T-helper 17 cell (primary cell): ENCODE measurements around the gene RNPEP. TPM values are rescaled to one million over a fixed set of nuclear protein-coding genes. Genes with fewer than 3 reads are reported as not detected.
A peak's percentile ranks its signal among the peaks of the same experiment; 100 is the strongest.
"Not testable (repeated sequence)": the region's sequence is repeated elsewhere in the genome, so short reads cannot be mapped to it uniquely, and the experiment has no call there.

Source experiments
- ATAC-seq: fragments of 150-1000 bp; cut with Tn5 transposase; 2 replicates; pipeline ENCODE4 v1.10.0; 2021; ENCODE audit warnings: mild to moderate bottlenecking, moderate library complexity
- DNase-seq, 3 donors: peaks; one replicate each; pipeline versions ENCODE4 v3.0.0 to v3.0.0-alpha.2; 2020 to 2021
- H3K9me3 ChIP-seq: one replicate; pipeline ENCODE4 v1.7.0; 2013; ENCODE audit warnings: low read length, mild to moderate bottlenecking; ENCODE audit not compliant: control insufficient read depth, poor library complexity, severe bottlenecking
- H3K27ac Mint-ChIP-seq: one replicate; pipeline ENCODE4 v1.8.0; 2022; ENCODE audit warnings: mild to moderate bottlenecking, moderate library complexity, mixed read lengths
- H3K27me3 Mint-ChIP-seq: one replicate; pipeline ENCODE4 v1.8.0; 2022; ENCODE audit warnings: mixed read lengths
- H3K36me3 Mint-ChIP-seq: one replicate; pipeline ENCODE4 v1.8.0; 2022; ENCODE audit warnings: low read depth, mixed read lengths
- H3K4me1 Mint-ChIP-seq: one replicate; pipeline ENCODE4 v1.8.0; 2022; ENCODE audit warnings: mild to moderate bottlenecking, mixed read lengths
- H3K4me3 Mint-ChIP-seq: one replicate; pipeline ENCODE4 v1.8.0; 2022; ENCODE audit warnings: mild to moderate bottlenecking, moderate library complexity, mixed read lengths
- total RNA-seq, 4 donors: library from RNA in 2 of 4; stranded (reverse) in 2 of 4; gene quantifications; one replicate each; pipeline ENCODE4 v1.2.3 and lab custom pipeline; 2022 to 2026

The RNPEP gene
- total RNA-seq, 2 donors from 2014 or later, result 21.4 to 28.6 TPM

GRCh38 chr1:202045705-202046104 is 63.3 kb downstream of the RNPEP start:
- no peak overlapping the region for H3K4me3 Mint-ChIP-seq
- no peak for ATAC-seq
- no peak for DNase-seq
- no peaks in the 10 kb centered on the region for H3K36me3 Mint-ChIP-seq
- peaks cover 31% of the 10 kb centered on the region for H3K27me3 Mint-ChIP-seq
- peaks cover 3% of the 10 kb centered on the region for H3K4me1 Mint-ChIP-seq
- no peak overlapping the region for H3K27ac Mint-ChIP-seq
- no peaks in the 10 kb centered on the region for H3K9me3 ChIP-seq

DNA sequence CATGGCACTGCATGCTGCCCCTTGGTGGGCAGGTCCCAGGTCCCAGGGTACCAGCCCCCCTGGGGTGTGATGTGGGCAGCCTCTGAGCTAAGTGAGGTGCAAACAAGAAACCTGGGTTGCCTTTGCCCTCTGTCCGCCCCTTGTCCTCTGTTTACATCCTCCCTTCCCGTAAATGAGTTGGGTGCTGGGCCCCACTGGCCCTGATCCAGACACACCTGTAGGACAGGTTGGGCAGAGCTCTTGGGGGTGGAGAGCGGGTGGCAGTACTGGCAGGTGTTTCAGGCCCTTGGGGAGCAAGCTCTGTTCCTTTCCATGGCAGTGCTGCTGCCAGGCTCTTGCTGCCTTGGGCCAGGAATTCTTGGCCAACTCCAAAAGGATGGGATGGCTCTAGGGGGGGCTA is 63.8 kb downstream of the RNPEP start:
- Mint-ChIP-seq H3K36me3 (no peaks in the 10 kb centered on the region), H3K27me3 (peaks cover 31% of the 10 kb centered on the region), H3K4me1 (peaks cover 3% of the 10 kb centered on the region), H3K27ac (peak overlapping the region; percentile 77), H3K4me3 (no peak overlapping the region)
- no peak for DNase-seq
- H3K9me3 ChIP-seq, result no peaks in the 10 kb centered on the region
- no peak for ATAC-seq

DNA sequence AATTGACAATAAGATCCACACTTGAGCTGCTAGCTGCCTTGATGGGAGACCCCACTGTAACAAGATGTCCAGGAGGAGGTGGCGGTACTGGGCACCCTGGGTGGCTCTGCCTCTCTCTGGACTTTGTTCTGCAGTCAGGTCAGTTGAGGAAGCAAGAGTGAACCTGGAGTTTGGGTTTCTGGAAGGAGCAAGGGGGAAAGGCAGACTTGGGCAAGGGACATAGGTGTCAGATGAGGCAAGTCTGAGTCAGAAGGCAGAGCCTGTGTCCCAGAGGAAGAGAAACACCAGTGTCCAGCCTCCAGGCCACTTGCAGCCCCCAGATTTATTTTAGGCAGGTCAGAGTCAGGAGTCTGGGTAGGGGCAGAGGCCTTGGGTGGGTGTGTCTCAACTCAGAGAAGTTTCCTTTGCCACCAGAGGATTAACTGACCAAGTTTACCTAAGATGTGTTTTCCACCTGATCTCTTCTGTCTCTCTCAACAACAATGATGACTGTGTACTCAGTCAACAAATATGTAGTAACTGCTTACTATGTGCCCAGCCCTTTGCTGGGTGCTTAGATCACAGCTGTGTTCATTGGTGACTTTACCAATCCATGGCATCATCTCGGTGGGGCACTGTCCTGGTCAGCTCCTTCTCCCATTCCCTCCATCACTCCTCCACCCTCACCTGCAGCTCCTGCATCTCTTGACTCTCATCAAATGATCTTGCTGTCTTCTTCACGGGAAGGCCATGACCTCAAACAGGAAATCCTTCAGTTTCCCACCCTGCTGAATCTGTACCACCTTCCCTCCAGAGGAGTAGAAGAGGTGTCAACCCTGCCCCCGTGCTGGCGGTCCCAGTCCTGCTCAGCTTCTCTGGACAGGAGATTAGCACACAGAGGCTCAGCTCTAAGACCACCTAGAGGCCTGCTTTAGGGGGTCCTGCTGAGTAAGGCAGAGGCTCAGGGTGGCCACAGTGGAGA is 64.6 kb downstream of the RNPEP start:
- H3K36me3 Mint-ChIP-seq, result no peaks in the 10 kb centered on the region
- peak overlapping the region; percentile 77 for H3K27ac Mint-ChIP-seq
- ATAC-seq, result no peak

GRCh38 chr1:202047977-202048376 is 65.5 kb downstream of the RNPEP start:
- no peaks in the 10 kb centered on the region for H3K9me3 ChIP-seq
- Mint-ChIP-seq H3K27ac (no peak overlapping the region), H3K4me1 (peaks cover 3% of the 10 kb centered on the region), H3K27me3 (peaks cover 31% of the 10 kb centered on the region), H3K36me3 (no peaks in the 10 kb centered on the region), H3K4me3 (no peak overlapping the region)
- ATAC-seq (no peak), DNase-seq (no peak)

More for the DNA sequence above, 64.6 kb downstream of the RNPEP start:
- H3K9me3 ChIP-seq, result no peaks in the 10 kb centered on the region
- DNase-seq, result no peak
- Mint-ChIP-seq H3K27me3 (peaks cover 31% of the 10 kb centered on the region), H3K4me1 (peaks cover 3% of the 10 kb centered on the region), H3K4me3 (no peak overlapping the region)

DNA sequence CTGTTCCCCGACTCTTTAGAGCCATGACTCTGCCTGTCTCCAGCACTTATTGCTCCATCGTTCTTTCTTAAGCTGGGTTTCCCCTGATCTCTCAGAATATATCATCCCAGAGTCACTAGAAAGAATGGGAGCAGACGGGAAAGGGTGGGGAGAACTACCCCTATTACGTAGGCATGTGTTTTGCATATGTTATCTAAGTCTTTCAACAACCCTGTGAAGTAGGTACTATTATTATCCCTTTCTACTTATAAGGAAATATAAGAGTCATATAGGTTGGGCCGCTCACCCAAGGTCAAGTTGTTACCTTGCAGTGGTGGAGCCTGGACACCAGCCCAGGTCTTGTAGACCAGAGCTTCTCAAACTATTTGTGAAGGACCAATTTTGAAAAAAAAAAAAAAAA is 66.7 kb downstream of the RNPEP start:
- no peaks in the 10 kb centered on the region for H3K36me3 Mint-ChIP-seq

GRCh38 chr1:202054094-202054493 is 71.6 kb downstream of the RNPEP start:
- Mint-ChIP-seq H3K4me3 (no peak overlapping the region), H3K4me1 (no peaks in the 10 kb centered on the region), H3K27me3 (peaks cover 22% of the 10 kb centered on the region), H3K36me3 (no peaks in the 10 kb centered on the region), H3K27ac (no peak overlapping the region)
- ATAC-seq (no peak), DNase-seq (no peak)
- H3K9me3 ChIP-seq, result no peaks in the 10 kb centered on the region

More for the DNA sequence above, 66.7 kb downstream of the RNPEP start:
- Mint-ChIP-seq H3K4me1 (peaks cover 3% of the 10 kb centered on the region), H3K27me3 (peaks cover 31% of the 10 kb centered on the region), H3K4me3 (no peak overlapping the region), H3K27ac (no peak overlapping the region)
- no peak for ATAC-seq
- no peaks in the 10 kb centered on the region for H3K9me3 ChIP-seq
- DNase-seq, result no peak

GRCh38 chr1:202054673-202055072 is 72.2 kb downstream of the RNPEP start:
- DNase-seq, H3K4me1 Mint-ChIP-seq, H3K4me3 Mint-ChIP-seq, H3K9me3 ChIP-seq, ATAC-seq, H3K36me3 Mint-ChIP-seq, H3K27ac Mint-ChIP-seq: not testable (repeated sequence)
- H3K27me3 Mint-ChIP-seq, result peaks cover 21% of the 10 kb centered on the region

Other genes starting within 250 kb of the RNPEP start
- 10 to 100 TPM; 24.0 to 29.3 TPM for gene IPO9, start 153.5 kb upstream of the RNPEP start, total RNA-seq
- gene SHISA4, start 93.8 kb upstream of the RNPEP start, total RNA-seq, result under 1 TPM; 0.37 to 0.63 TPM
- not detected for gene LMOD1, start 36.1 kb upstream of the RNPEP start, total RNA-seq
- gene TIMM17A, start 27.1 kb upstream of the RNPEP start, total RNA-seq, result 10 to 100 TPM; 36.8 to 48.4 TPM
- gene ELF3, start 27.9 kb downstream of the RNPEP start, total RNA-seq, result 1 to 10 TPM; 1.6 to 2.0 TPM
- not detected for gene GPR37L1, start 140.3 kb downstream of the RNPEP start, total RNA-seq
- gene ARL8A, start 162.1 kb downstream of the RNPEP start, total RNA-seq, result 10 to 100 TPM; 71.9 to 76.4 TPM
- gene PTPN7, start 178.0 kb downstream of the RNPEP start, total RNA-seq, result 100 to 1,000 TPM in 1 of 2 donors, 10 to 100 TPM in 1; 97.5 to 101 TPM
- gene LGR6, start 211.2 kb downstream of the RNPEP start, total RNA-seq, result under 1 TPM; 0.13 to 0.25 TPM